CD4-positive, alpha-beta memory T cell (primary cell): ENCODE data around the gene TTLL5. TPM values are rescaled to one million over a fixed set of nuclear protein-coding genes. Genes with fewer than 3 reads are reported as not detected.
A peak's percentile ranks its signal among the peaks of the same experiment; 100 is the strongest.

Experiments
- CTCF ChIA-PET: fragments of 350-600 bp; sonication (Branson Sonifier 250); formaldehyde crosslinking; loops from one replicate; lab custom pipeline; 2021; ENCODE audit warnings: inconsistent platforms; ENCODE audit not compliant: partially characterized antibody; lab: Charles Lee
- POLR2A ChIA-PET: fragments of 350-600 bp; sonication (Branson Sonifier 250); formaldehyde crosslinking; loops from one replicate; lab custom pipeline; 2021; ENCODE audit not compliant: partially characterized antibody; lab: Charles Lee
- DNase-seq, 5 donors: peaks; one replicate each; pipeline versions ENCODE4 v3.0.0 to v3.0.0-alpha.2; 2020 to 2022; ENCODE audit warnings: mixed read lengths in 1 of 5
- H3K27ac ChIP-seq: one replicate; pipeline ENCODE4 v1.7.0; 2013; ENCODE audit warnings: low read depth, low read length
- H3K27me3 ChIP-seq: 2 replicates; pipeline ENCODE4 v1.7.0; 2013; ENCODE audit warnings: mild to moderate bottlenecking, low read length, moderate library complexity; ENCODE audit not compliant: insufficient read depth
- H3K36me3 ChIP-seq: 2 replicates; pipeline ENCODE4 v1.7.0; 2013; ENCODE audit warnings: mild to moderate bottlenecking, low read length, moderate library complexity; ENCODE audit not compliant: insufficient read depth
- H3K4me1 ChIP-seq: 2 replicates; pipeline ENCODE4 v1.7.0; 2013; ENCODE audit warnings: mild to moderate bottlenecking, low read length, moderate library complexity; ENCODE audit not compliant: insufficient read depth
- H3K4me3 ChIP-seq, 2 donors: one replicate each; pipeline ENCODE4 v1.7.0; 2013; ENCODE audit warnings: low read length in 2 of 2, mild to moderate bottlenecking in 1 of 2
- H3K9me3 ChIP-seq, 2 donors: one replicate each; pipeline ENCODE4 v1.7.0; 2013; ENCODE audit warnings: low read length in 2 of 2, control low read depth in 1 of 2; ENCODE audit not compliant: control insufficient read depth in 1 of 2
- H3K27ac Mint-ChIP-seq, 7 donors: one replicate each; pipeline ENCODE4 v1.8.0; 2020 to 2021; ENCODE audit warnings: mixed read lengths in 7 of 7, mild to moderate bottlenecking in 6 of 7, inconsistent platforms in 3 of 7, moderate library complexity in 3 of 7
- H3K27me3 Mint-ChIP-seq, 2 donors: one replicate each; pipeline ENCODE4 v1.8.0; 2020 to 2021; ENCODE audit warnings: mixed read lengths in 2 of 2
- H3K36me3 Mint-ChIP-seq, 2 donors: one replicate each; pipeline ENCODE4 v1.8.0; 2020 to 2021; ENCODE audit warnings: mixed read lengths in 2 of 2, inconsistent platforms in 1 of 2, mild to moderate bottlenecking in 1 of 2
- H3K4me1 Mint-ChIP-seq, 4 donors: one replicate each; pipeline ENCODE4 v1.8.0; 2020 to 2021; ENCODE audit warnings: mixed read lengths in 4 of 4, mild to moderate bottlenecking in 1 of 4
- H3K4me3 Mint-ChIP-seq, 8 donors: one replicate each; pipeline ENCODE4 v1.8.0; 2020 to 2021; ENCODE audit warnings: mixed read lengths in 8 of 8, mild to moderate bottlenecking in 7 of 8, moderate library complexity in 6 of 8, inconsistent platforms in 3 of 8
- H3K9me3 Mint-ChIP-seq, 8 donors: one replicate each; pipeline ENCODE4 v1.8.0; 2020 to 2021; ENCODE audit warnings: mixed read lengths in 8 of 8, mild to moderate bottlenecking in 5 of 8, inconsistent platforms in 3 of 8, moderate library complexity in 1 of 8
- intact Hi-C: fragments of 100-400 bp; cut with micrococcal nuclease; formaldehyde crosslinking; loops from one replicate; pipeline ENCODE4 v1.15.1; 2023
- polyA plus RNA-seq, 2 donors: library from polyadenylated mRNA; unstranded; fragments of 300-500 nt; fragmentation: Illumina TruSeq; gene quantifications; one replicate each; pipeline ENCODE4 v1.2.3, GENCODE V29; 2021
- total RNA-seq, 2 experiments: library from RNA; stranded (reverse); gene quantifications; one replicate each; pipeline ENCODE4 v1.2.3, GENCODE V29; 2021

The TTLL5 gene
- total and polyA plus RNA-seq, 4 experiments from 2014 or later, result 8.4 to 28.2 (median 20.5) TPM

DNA sequence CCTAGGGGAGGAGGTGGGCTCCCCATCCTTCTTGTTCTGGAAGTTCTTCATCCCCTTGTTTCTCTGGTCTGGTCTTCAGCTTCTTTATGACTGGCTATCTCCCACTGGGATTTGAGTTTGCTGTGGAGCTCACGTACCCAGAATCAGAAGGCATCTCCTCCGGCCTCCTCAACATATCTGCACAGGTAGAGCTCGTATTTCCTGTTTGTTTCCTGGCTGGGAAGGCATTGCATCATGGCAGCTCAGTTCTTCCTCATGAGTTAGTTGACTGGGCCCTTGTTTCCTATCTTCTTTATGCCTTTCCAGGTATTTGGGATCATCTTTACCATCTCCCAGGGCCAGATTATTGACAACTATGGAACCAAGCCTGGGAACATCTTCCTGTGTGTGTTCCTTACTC is 20.2 kb upstream of the TTLL5 start:
- CTCF ChIA-PET, result interaction anchor here (2.6 kb wide), 1 partner anchor 13 kb away, joined by 11 read pairs; no protein-coding TSS in a partner anchor
- Mint-ChIP-seq H3K36me3 (peaks cover 7 to 14% of the 10 kb centered on the region in 2 donors), H3K4me3 (no peak overlapping the region), H3K9me3 (no peaks in the 10 kb centered on the region), H3K27me3 (no peaks in the 10 kb centered on the region), H3K4me1 (no peaks in the 10 kb centered on the region), H3K27ac (peak overlapping the region in 1 of 7 donors; percentile 31)
- POLR2A ChIA-PET, result no interaction called here
- no peak for DNase-seq
- no peak overlapping the region for H3K4me3 ChIP-seq
- intact Hi-C loops, result no loop called here
- no peak overlapping the region for H3K27ac ChIP-seq
- H3K36me3 ChIP-seq, result no peaks in the 10 kb centered on the region
- H3K27me3 ChIP-seq, result no peaks in the 10 kb centered on the region
- no peaks in the 10 kb centered on the region for H3K4me1 ChIP-seq
- H3K9me3 ChIP-seq, result no peaks in the 10 kb centered on the region

DNA sequence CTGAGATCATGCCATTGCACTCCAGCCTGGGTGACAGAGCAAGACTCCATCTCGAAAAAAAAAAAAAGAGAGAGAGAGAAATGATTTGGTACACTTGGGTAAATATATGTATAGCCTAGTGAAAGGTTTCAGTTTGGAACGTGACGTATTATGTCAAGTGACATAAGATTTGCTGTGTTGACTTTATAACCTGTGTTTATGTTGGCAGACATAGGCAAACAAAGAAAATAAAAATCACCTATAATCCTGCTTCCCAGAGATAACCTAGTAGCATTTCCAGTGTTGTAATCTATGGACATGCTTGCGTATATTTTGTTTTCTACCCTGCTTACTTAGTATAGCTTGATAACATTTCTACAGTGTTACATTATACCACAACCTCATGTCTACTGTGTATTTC is 17.1 kb upstream of the TTLL5 start:
- CTCF ChIA-PET, result interaction anchor here (0.9 kb wide), 1 partner anchor 11 kb away, joined by 3 read pairs; no protein-coding TSS in a partner anchor
- Mint-ChIP-seq H3K4me1 (no peaks in the 10 kb centered on the region), H3K4me3 (no peak overlapping the region), H3K27me3 (no peaks in the 10 kb centered on the region), H3K9me3 (no peaks in the 10 kb centered on the region), H3K36me3 (peaks cover 23 to 26% of the 10 kb centered on the region in 2 donors), H3K27ac (no peak overlapping the region)
- intact Hi-C loops, result no loop called here
- H3K27ac ChIP-seq, result no peak overlapping the region
- POLR2A ChIA-PET, result no interaction called here
- no peak overlapping the region for H3K4me3 ChIP-seq
- H3K4me1 ChIP-seq, result no peaks in the 10 kb centered on the region
- no peaks in the 10 kb centered on the region for H3K9me3 ChIP-seq
- H3K36me3 ChIP-seq, result no peaks in the 10 kb centered on the region
- no peaks in the 10 kb centered on the region for H3K27me3 ChIP-seq
- DNase-seq, result no peak

- H3K27me3 Mint-ChIP-seq, result no peaks in the 10 kb centered on the region
- no peak overlapping the region for H3K27ac Mint-ChIP-seq
- no peak for DNase-seq
- peaks cover 33 to 36% of the 10 kb centered on the region in 2 donors for H3K36me3 Mint-ChIP-seq
- no peak overlapping the region for H3K4me3 Mint-ChIP-seq
- Histone ChIP-seq H3K27me3 (no peaks in the 10 kb centered on the region), H3K27ac (no peak overlapping the region), H3K4me3 (no peak overlapping the region), H3K9me3 (no peaks in the 10 kb centered on the region), H3K36me3 (peaks cover 10% of the 10 kb centered on the region), H3K4me1 (no peaks in the 10 kb centered on the region)
- ChIA-PET POLR2A (no interaction called here), CTCF (interaction anchor here (2.1 to 3.6 kb wide), 2 partner anchors 9 to 67 kb away, joined by 5 to 15 read pairs; partner anchors contain the start of gene FLVCR2)
- intact Hi-C loops, result no loop called here
- no peaks in the 10 kb centered on the region for H3K4me1 Mint-ChIP-seq
- H3K9me3 Mint-ChIP-seq, result no peaks in the 10 kb centered on the region
Observed at GRCh38 chr14:75645056-75645455, 16.0 kb upstream of the TTLL5 start.

DNA sequence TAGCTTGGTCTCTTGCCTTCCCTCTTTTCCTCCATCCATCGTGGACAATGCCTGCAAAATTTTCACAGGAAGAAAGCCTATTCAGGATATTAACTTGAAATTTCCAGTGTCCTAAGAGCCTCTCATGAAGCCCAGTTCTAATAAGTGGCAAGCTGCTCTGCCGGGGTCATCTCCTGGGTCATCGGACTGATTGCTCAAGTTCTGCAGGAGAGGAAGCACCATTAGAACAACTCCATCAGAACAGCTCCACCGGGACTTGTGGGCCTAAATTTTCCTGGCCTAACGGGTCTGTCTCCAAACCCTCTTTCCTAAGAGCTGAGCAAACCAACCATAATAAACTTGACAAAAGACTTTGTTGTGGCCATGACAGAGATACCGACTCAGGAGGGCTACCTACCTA is 14.3 kb upstream of the TTLL5 start:
- peaks cover 37 to 50% of the 10 kb centered on the region in 2 donors for H3K36me3 Mint-ChIP-seq
- no peaks in the 10 kb centered on the region for H3K4me1 ChIP-seq
- H3K27me3 ChIP-seq, result no peaks in the 10 kb centered on the region
- H3K9me3 Mint-ChIP-seq, result no peaks in the 10 kb centered on the region
- H3K9me3 ChIP-seq, result no peaks in the 10 kb centered on the region
- intact Hi-C loops, result no loop called here
- peaks cover 26% of the 10 kb centered on the region for H3K36me3 ChIP-seq
- H3K4me1 Mint-ChIP-seq, result no peaks in the 10 kb centered on the region
- no peak overlapping the region for H3K4me3 ChIP-seq
- no peaks in the 10 kb centered on the region for H3K27me3 Mint-ChIP-seq
- no peak overlapping the region for H3K4me3 Mint-ChIP-seq
- H3K27ac Mint-ChIP-seq, result no peak overlapping the region
- DNase-seq, result no peak
- POLR2A ChIA-PET, result no interaction called here
- CTCF ChIA-PET, result interaction anchor here (1.9 to 3.6 kb wide), 3 partner anchors 8 to 69 kb away, joined by 5 to 15 read pairs (median 5); partner anchors contain the start of gene FLVCR2
- no peak overlapping the region for H3K27ac ChIP-seq

DNA sequence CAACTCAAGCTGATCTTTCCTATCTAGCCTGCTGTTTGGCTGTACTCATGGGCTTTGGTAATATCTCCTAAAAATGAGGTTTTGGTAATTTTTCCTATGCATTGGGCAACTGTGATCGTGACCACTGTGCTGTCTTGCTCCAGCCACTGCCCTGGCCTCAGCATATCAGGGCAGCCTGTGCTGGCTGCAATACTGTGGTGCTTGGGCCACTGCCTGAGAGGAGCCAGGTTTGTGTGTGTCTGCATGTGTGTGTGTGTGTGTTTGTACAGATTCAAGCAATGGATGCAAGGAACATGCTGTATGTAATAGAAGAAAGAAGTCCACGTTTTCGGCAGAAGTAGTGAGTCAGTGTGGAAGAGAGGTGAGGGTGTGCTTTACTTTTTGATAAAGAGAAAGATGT is 13.4 kb upstream of the TTLL5 start:
- no peaks in the 10 kb centered on the region for H3K9me3 ChIP-seq
- Mint-ChIP-seq H3K27me3 (no peaks in the 10 kb centered on the region), H3K4me1 (no peaks in the 10 kb centered on the region), H3K27ac (peak overlapping the region in 1 of 7 donors; percentile 7), H3K9me3 (no peaks in the 10 kb centered on the region), H3K36me3 (peaks cover 35 to 57% of the 10 kb centered on the region in 2 donors), H3K4me3 (no peak overlapping the region)
- H3K4me1 ChIP-seq, result no peaks in the 10 kb centered on the region
- ChIA-PET POLR2A (no interaction called here), CTCF (interaction anchor here (1.6 to 3.6 kb wide), 3 partner anchors 8 to 70 kb away, joined by 4 to 15 read pairs (median 5); partner anchors contain the start of gene FLVCR2)
- intact Hi-C loops, result no loop called here
- no peak overlapping the region for H3K4me3 ChIP-seq
- H3K27me3 ChIP-seq, result no peaks in the 10 kb centered on the region
- no peak overlapping the region for H3K27ac ChIP-seq
- no peak for DNase-seq
- peaks cover 31% of the 10 kb centered on the region for H3K36me3 ChIP-seq

- H3K27ac Mint-ChIP-seq, result peak overlapping the region in 1 of 7 donors; percentile 10
- CTCF ChIA-PET, result interaction anchor here (1.6 to 14.1 kb wide), 4 partner anchors 8 to 73 kb away, joined by 4 to 388 read pairs (median 10); partner anchors contain the start of gene FLVCR2
- Histone ChIP-seq H3K36me3 (peaks cover 35% of the 10 kb centered on the region), H3K27me3 (no peaks in the 10 kb centered on the region), H3K27ac (no peak overlapping the region), H3K4me1 (no peaks in the 10 kb centered on the region), H3K4me3 (no peak overlapping the region), H3K9me3 (no peaks in the 10 kb centered on the region)
- H3K36me3 Mint-ChIP-seq, result peaks cover 39 to 63% of the 10 kb centered on the region in 2 donors
- peaks cover 0 to 1% (median 0%) of the 10 kb centered on the region in 4 donors for H3K4me1 Mint-ChIP-seq
- POLR2A ChIA-PET, result no interaction called here
- no peak for DNase-seq
- H3K27me3 Mint-ChIP-seq, result no peaks in the 10 kb centered on the region
- no peak overlapping the region for H3K4me3 Mint-ChIP-seq
- intact Hi-C loops, result no loop called here
- H3K9me3 Mint-ChIP-seq, result no peaks in the 10 kb centered on the region
Observed at GRCh38 chr14:75648066-75648838, 12.8 kb upstream of the TTLL5 start.

DNA sequence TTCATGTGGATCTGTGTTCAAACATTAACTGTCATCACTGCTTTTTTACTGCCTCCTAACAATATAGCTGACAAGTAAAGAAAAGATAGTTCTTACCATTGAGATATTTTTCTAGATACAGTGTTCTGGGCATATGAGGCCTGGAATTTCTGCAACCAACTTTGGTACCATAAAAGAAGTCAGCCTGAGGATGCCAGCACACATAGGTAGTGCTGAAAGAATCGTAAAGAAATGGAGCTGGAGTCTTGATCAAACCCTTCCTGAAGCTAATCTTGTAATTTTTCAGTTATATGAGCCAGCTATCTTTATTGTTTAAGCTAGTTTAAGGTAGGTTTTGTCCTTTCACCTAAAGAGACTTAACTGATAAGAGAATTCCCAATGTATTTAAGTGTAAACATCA is 11.7 kb upstream of the TTLL5 start:
- DNase-seq, result no peak
- no peaks in the 10 kb centered on the region for H3K9me3 ChIP-seq
- H3K27me3 ChIP-seq, result no peaks in the 10 kb centered on the region
- H3K36me3 Mint-ChIP-seq, result peaks cover 42 to 65% of the 10 kb centered on the region in 2 donors
- H3K4me3 Mint-ChIP-seq, result no peak overlapping the region
- intact Hi-C loops, result no loop called here
- no peak overlapping the region for H3K4me3 ChIP-seq
- H3K9me3 Mint-ChIP-seq, result no peaks in the 10 kb centered on the region
- H3K36me3 ChIP-seq, result peaks cover 40% of the 10 kb centered on the region
- H3K27me3 Mint-ChIP-seq, result no peaks in the 10 kb centered on the region
- peaks cover 0 to 5% (median 2%) of the 10 kb centered on the region in 4 donors for H3K4me1 Mint-ChIP-seq
- H3K27ac Mint-ChIP-seq, result peak overlapping the region in 2 of 7 donors; percentile 3 to 13
- no peak overlapping the region for H3K27ac ChIP-seq
- ChIA-PET CTCF (interaction anchor here (1.0 to 14.1 kb wide), 3 partner anchors 9 to 74 kb away, joined by 4 to 388 read pairs (median 5); partner anchors contain the start of genes ERG28 and FLVCR2), POLR2A (no interaction called here)
- H3K4me1 ChIP-seq, result peaks cover 4% of the 10 kb centered on the region
